Camera-type eye (tissue), 1 donor: ENCODE results near the gene KCTD3. TPM values are rescaled to one million over a fixed set of nuclear protein-coding genes. Genes with fewer than 3 reads are reported as not detected.

Experiments used
- total RNA-seq: library from RNA; depleted of rRNA; stranded (reverse); fragments of >200 nt; gene quantifications from one replicate; pipeline ENCODE4 v1.2.3, GENCODE V29; 2014

Gene KCTD3
- 94.6 TPM for total RNA-seq

GRCh38 chr1:215566556-215567490, at the start of gene KCTD3:
Gene KCTD3 (plus strand): TSS chr1:215567304. CDS start chr1:215567686, 382 bp downstream.

